Mesothelial cell of epicardium (in vitro differentiated cells): ENCODE measurements around the gene ANXA8. TPM values are rescaled to one million over a fixed set of nuclear protein-coding genes. Genes with fewer than 3 reads are reported as not detected.

Experiments
- DNase-seq, 2 experiments: peaks; one replicate each; pipeline ENCODE4 v3.0.0; 2021; ENCODE audit warnings: low spot score in 2 of 2; ENCODE audit not compliant: unreplicated experiment in 2 of 2
- H3K27ac Mint-ChIP-seq: 2 replicates; pipeline ENCODE4 v1.8.0; 2021; ENCODE audit warnings: mixed read lengths
- H3K27me3 Mint-ChIP-seq: 2 replicates; pipeline ENCODE4 v1.8.0; 2021; ENCODE audit warnings: low read depth, mixed read lengths
- H3K36me3 Mint-ChIP-seq: 2 replicates; pipeline ENCODE4 v1.8.0; 2021; ENCODE audit warnings: mixed read lengths
- H3K4me1 Mint-ChIP-seq: 2 replicates; pipeline ENCODE4 v1.8.0; 2021; ENCODE audit warnings: mixed read lengths
- H3K4me3 Mint-ChIP-seq: 2 replicates; pipeline ENCODE4 v1.8.0; 2021; ENCODE audit warnings: mild to moderate bottlenecking, moderate library complexity, mixed read lengths
- H3K9me3 Mint-ChIP-seq: 2 replicates; pipeline ENCODE4 v1.8.0; 2021; ENCODE audit warnings: mixed read lengths
- total RNA-seq: library from RNA; stranded (reverse); gene quantifications from 3 replicates; pipeline ENCODE4 v1.2.1, GENCODE V29; 2021
- TF ChIP-seq, protein P1 (sequence below): fragments of 200-600 bp; sonication (generic); IDR thresholded peaks from one replicate; pipeline ENCODE4 v1.5.0; 2021; ENCODE audit warnings: antibody characterized with exemption; ENCODE audit not compliant: unreplicated experiment

The ANXA8 gene
- total RNA-seq, 1 donor from 2014 or later, result 2.8 TPM

GRCh38 chr10:47440207-47440606, 43.7 kb downstream of the ANXA8 start:
- Mint-ChIP-seq H3K4me1 (no peaks in the 10 kb centered on the region), H3K4me3 (no peak overlapping the region), H3K9me3 (peaks cover 20% of the 10 kb centered on the region), H3K36me3 (no peaks in the 10 kb centered on the region), H3K27ac (no peak overlapping the region), H3K27me3 (peaks cover 15% of the 10 kb centered on the region)
- no peak for DNase-seq
- TF ChIP-seq, protein P1, sequence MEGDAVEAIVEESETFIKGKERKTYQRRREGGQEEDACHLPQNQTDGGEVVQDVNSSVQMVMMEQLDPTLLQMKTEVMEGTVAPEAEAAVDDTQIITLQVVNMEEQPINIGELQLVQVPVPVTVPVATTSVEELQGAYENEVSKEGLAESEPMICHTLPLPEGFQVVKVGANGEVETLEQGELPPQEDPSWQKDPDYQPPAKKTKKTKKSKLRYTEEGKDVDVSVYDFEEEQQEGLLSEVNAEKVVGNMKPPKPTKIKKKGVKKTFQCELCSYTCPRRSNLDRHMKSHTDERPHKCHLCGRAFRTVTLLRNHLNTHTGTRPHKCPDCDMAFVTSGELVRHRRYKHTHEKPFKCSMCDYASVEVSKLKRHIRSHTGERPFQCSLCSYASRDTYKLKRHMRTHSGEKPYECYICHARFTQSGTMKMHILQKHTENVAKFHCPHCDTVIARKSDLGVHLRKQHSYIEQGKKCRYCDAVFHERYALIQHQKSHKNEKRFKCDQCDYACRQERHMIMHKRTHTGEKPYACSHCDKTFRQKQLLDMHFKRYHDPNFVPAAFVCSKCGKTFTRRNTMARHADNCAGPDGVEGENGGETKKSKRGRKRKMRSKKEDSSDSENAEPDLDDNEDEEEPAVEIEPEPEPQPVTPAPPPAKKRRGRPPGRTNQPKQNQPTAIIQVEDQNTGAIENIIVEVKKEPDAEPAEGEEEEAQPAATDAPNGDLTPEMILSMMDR, result no peak

DNA sequence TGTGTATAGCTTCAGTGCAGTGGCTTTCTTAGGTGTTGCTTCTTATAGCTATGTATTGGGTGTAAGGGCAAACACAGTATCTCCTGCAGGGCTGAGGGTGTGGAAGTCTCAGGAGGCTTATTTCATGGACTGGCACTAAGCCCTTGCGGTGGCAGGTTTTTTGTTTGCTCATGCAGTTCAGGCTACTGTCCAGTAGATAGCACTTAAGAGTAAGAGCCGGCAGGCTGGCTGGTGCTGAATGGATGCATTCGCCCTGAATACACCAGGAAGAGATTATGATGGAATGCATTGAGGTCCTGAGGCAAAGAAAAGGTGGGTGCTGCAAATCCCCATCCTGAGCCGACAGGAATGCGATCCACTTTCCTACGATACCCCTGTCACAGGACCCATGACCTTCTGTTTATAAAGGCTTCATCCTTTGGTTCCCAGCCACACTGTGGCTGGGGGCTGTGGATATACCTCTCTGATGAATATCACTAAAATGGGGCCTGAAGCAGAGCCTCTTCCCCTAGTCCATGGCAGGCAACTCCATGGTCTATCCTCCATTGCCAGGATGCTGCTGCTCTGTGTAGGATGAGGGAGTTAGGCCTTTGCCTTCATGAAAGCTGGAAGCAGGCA, 44.9 kb downstream of the ANXA8 start:
- Mint-ChIP-seq H3K27ac (no peak overlapping the region), H3K4me3 (no peak overlapping the region), H3K36me3 (no peaks in the 10 kb centered on the region), H3K4me1 (no peaks in the 10 kb centered on the region), H3K9me3 (peaks cover 26% of the 10 kb centered on the region), H3K27me3 (peaks cover 17% of the 10 kb centered on the region)
- DNase-seq, result no peak
- TF ChIP-seq, protein P1, result peak; percentile 5

- Mint-ChIP-seq H3K4me1 (no peaks in the 10 kb centered on the region), H3K9me3 (peaks cover 22% of the 10 kb centered on the region), H3K27ac (no peak overlapping the region), H3K4me3 (no peak overlapping the region), H3K27me3 (peaks cover 38% of the 10 kb centered on the region), H3K36me3 (no peaks in the 10 kb centered on the region)
- DNase-seq, result no peak
- TF ChIP-seq, protein P1, result no peak
Observed at GRCh38 chr10:47435081-47435480, 48.8 kb downstream of the ANXA8 start.

GRCh38 chr10:47425813-47426419, 58.0 kb downstream of the ANXA8 start:
- H3K27ac Mint-ChIP-seq, result no peak overlapping the region
- no peaks in the 10 kb centered on the region for H3K36me3 Mint-ChIP-seq
- peaks cover 23% of the 10 kb centered on the region for H3K27me3 Mint-ChIP-seq
- no peak overlapping the region for H3K4me3 Mint-ChIP-seq
- H3K9me3 Mint-ChIP-seq, result peaks cover 20% of the 10 kb centered on the region
- DNase-seq, result no peak
- H3K4me1 Mint-ChIP-seq, result no peaks in the 10 kb centered on the region
- TF ChIP-seq, protein P1, result no peak

DNA sequence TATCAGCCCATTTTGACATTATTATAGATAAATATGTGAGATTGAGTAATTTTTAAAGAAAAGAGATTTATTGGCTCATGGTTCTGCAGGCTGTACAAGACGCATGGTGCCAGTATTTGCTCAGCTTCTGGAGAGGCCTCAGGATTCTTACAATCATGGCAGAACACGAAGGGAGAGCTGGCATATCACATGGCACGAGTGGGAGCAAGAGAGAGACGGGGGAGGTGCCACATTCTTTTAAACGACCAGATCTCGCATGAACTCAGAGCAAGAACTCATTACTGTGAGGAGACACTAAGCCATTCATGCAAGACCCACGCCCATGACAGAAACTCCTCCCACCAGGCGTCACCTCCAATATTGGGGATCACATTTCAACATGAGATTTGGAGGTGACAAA, 59.7 kb downstream of the ANXA8 start:
- H3K4me1 Mint-ChIP-seq, result no peaks in the 10 kb centered on the region
- H3K9me3 Mint-ChIP-seq, result peaks cover 18% of the 10 kb centered on the region
- H3K4me3 Mint-ChIP-seq, result no peak overlapping the region
- peaks cover 7% of the 10 kb centered on the region for H3K27me3 Mint-ChIP-seq
- H3K36me3 Mint-ChIP-seq, result no peaks in the 10 kb centered on the region
- TF ChIP-seq, protein P1, result no peak
- DNase-seq, result no peak
- H3K27ac Mint-ChIP-seq, result no peak overlapping the region
